ENCODE measurements around the gene FGGY. TPM values are rescaled to one million over a fixed set of nuclear protein-coding genes. Genes with fewer than 3 reads are reported as not detected.

The FGGY gene
- total and polyA plus RNA-seq, 2 donors (not counting 1 experiment from before 2014, with no cell fraction given): 6.1 to 38.5 TPM

DNA sequence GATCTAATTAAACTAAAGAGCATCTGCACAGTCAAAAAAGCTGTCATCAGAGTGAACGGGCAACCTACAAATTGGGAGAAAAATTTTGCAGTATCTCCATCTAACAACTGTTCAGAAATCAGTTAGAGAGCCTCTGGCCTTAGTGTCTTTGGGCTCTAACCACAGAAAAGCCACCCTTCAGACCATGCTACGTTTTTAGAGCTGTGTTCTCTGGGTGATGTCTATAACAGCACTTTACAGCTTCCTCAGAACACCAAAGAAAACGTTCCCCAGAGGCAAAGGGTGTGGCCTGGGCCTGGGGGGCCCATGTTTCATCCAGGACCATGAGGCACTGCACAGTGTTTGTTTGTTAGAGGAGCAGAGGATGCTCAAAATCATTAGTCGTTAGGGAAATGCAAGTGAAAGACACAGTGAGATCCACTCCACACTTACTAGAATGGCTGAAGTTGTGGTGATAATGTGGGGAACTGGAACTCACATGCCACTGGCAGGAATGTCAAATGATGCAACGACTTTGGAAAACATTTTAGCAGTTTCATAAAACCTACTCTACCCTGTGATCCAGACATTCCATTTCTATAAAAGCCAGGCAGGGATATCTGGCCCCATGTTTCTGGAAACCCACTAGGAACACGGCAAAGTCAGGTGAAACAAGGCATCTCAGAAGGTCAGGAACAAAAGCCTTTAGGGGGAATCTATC, 267.4 kb downstream of the FGGY start:
- no peak for ATAC-seq (ENCODE audit: low read depth)
- ChIA-PET CTCF (interaction anchor here (1.7 kb wide), 1 partner anchor 135 kb away, joined by 4 read pairs; no protein-coding TSS in a partner anchor), POLR2A (no interaction called here)
- intact Hi-C loops (cut with micrococcal nuclease): loop anchor here (5.0 kb wide), 1 partner anchor 862 kb away; the partner anchor contains the start of gene MYSM1
- WGBS (ENCODE audit: insufficient coverage): 100% methylated on average over 1 of the region's 6 CpGs
- no peak overlapping the region for H2AFZ ChIP-seq (ENCODE audit: insufficient read depth, low read depth, low read length, poor library complexity, severe bottlenecking)
- H3K27ac ChIP-seq (ENCODE audit: low read length in 2 of 2): no peak overlapping the region
- Mint-ChIP-seq H3K27ac (peak overlapping the region; percentile 2), H3K4me3 (no peak overlapping the region), H3K9me3 (ENCODE audit: insufficient read depth) (no peaks in the 10 kb centered on the region), H3K4me1 (peaks cover 43% of the 10 kb centered on the region), H3K27me3 (no peaks in the 10 kb centered on the region)
- H3K4me1 ChIP-seq (ENCODE audit: control insufficient read depth in 2 of 2, insufficient read depth in 2 of 2, low read length in 2 of 2): peaks cover 30 to 31% of the 10 kb centered on the region in 2 donors
- no peaks in the 10 kb centered on the region for H3K36me3 ChIP-seq (replicated peaks in 1 of 2; ENCODE audit: control extremely low read depth in 1 of 2, control insufficient read depth in 1 of 2, extremely low read depth in 1 of 2, insufficient read depth in 2 of 2, low read length in 1 of 2)
- no peak overlapping the region for H3K4me2 ChIP-seq (replicated peaks; ENCODE audit: low read depth, low read length, poor library complexity, severe bottlenecking)
- no peak for DNase-seq
- H3K9me3 ChIP-seq (ENCODE audit: control extremely low read depth in 1 of 3, control insufficient read depth in 2 of 3, insufficient read depth in 1 of 3, low read length in 2 of 3): peaks cover 0 to 3% (median 0%) of the 10 kb centered on the region in 3 donors
- no peak for TF ChIP-seq EZH2 (IDR thresholded peaks at IDR 0.05; ENCODE audit: borderline replicate concordance, insufficient read depth, low read depth, low read length, poor library complexity, severe bottlenecking)
- TF ChIP-seq, protein P1, sequence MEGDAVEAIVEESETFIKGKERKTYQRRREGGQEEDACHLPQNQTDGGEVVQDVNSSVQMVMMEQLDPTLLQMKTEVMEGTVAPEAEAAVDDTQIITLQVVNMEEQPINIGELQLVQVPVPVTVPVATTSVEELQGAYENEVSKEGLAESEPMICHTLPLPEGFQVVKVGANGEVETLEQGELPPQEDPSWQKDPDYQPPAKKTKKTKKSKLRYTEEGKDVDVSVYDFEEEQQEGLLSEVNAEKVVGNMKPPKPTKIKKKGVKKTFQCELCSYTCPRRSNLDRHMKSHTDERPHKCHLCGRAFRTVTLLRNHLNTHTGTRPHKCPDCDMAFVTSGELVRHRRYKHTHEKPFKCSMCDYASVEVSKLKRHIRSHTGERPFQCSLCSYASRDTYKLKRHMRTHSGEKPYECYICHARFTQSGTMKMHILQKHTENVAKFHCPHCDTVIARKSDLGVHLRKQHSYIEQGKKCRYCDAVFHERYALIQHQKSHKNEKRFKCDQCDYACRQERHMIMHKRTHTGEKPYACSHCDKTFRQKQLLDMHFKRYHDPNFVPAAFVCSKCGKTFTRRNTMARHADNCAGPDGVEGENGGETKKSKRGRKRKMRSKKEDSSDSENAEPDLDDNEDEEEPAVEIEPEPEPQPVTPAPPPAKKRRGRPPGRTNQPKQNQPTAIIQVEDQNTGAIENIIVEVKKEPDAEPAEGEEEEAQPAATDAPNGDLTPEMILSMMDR (IDR thresholded peaks at IDR 0.05): no peak
- H4K20me1 ChIP-seq (ENCODE audit: control insufficient read depth, insufficient read depth, low read length, poor library complexity, severe bottlenecking): no peaks in the 10 kb centered on the region
- H3K79me2 ChIP-seq (ENCODE audit: control insufficient read depth, insufficient read depth, low read length): no peaks in the 10 kb centered on the region
- H3K9ac ChIP-seq (ENCODE audit: low read length): no peak overlapping the region
- H3K27me3 ChIP-seq (replicated peaks in 1 of 4; ENCODE audit: control extremely low read depth in 1 of 4, control insufficient read depth in 3 of 4, insufficient read depth in 4 of 4, low read length in 3 of 4): no peaks in the 10 kb centered on the region
- H3K4me3 ChIP-seq (ENCODE audit: control extremely low read depth in 1 of 5, extremely low read depth in 1 of 5, insufficient read depth in 1 of 5, low read depth in 2 of 5, low read length in 4 of 5): no peak overlapping the region
